Measurements from ENCODE around the gene MFSD2A.
A peak's percentile ranks its signal among the peaks of the same experiment; 100 is the strongest.

Gene MFSD2A

DNA sequence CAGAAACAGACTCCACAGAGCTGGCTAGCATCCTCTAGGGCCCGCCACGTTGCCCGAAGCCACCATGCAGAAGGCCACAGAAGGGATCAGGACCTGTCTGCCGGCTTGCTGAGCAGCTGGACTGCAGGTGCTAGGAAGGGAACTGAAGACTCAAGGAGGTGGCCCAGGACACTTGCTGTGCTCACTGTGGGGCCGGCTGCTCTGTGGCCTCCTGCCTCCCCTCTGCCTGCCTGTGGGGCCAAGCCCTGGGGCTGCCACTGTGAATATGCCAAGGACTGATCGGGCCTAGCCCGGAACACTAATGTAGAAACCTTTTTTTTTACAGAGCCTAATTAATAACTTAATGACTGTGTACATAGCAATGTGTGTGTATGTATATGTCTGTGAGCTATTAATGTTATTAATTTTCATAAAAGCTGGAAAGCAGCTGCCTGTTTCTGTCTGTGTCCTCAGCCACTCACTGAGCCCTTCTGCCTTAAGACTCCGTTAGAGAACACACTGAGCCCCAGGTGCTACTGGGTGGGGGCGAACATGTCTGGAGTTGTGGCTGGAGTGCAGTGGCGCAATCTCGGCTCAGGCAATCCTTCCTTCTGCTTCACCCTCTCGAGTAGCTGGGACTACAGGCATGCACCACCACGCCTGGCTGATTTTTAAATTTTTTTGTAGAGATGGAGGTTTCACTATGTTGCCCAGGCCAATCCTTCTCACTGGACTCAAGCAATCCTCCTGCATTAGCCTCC lies 14.8 kb downstream of the MFSD2A start:
- Histone ChIP-seq H3K4me3 (no peak overlapping the region), H3K36me3 (peaks cover 51 to 67% (median 62%) of the 10 kb centered on the region in 11 experiments), H3K9me3 (replicated peaks in 1 of 11) (no peaks in the 10 kb centered on the region), H3K4me2 (peak overlapping the region in 7 of 11 experiments; percentile 6 to 44 (median 25); a peak in 10 of 22 replicates), H3K9ac (0 out of 22 replicates have a peak overlapping the region, but pooled peaks of 1 of the 11 experiments have one; percentile 19), H3K4me1 (peaks cover 0 to 42% (median 14%) of the 10 kb centered on the region in 10 experiments; a peak in 16 of 20 replicates), H3K27me3 (no peaks in the 10 kb centered on the region), H4K20me1 (peaks cover 0 to 48% (median 0%) of the 10 kb centered on the region in 11 experiments; a peak in 7 of 22 replicates), H3K27ac (peak overlapping the region in 1 of 11 experiments; percentile 25; a peak in 2 of 22 replicates)
- TF ChIP-seq Cebpa-rat (IDR thresholded peaks at IDR 0.05) = no peak

DNA sequence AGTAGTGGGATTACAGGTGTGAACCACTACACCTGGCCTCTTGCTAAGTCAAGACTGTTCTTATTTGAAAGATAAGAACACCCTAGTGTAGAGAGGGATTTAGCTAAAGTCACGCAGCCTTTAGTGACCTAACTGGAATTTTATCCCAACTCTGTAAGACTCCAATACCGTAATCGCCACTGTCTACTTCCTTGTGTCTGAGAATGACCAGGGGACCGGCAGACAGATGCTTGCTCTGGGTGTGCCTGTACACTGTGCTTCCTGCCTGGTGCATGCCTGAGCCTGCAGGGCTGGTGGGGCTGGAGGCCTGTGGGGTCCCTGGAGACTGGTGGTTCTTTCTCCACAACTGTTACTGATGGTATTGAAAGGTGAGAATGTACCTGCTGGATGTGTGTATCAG lies 15.3 kb downstream of the MFSD2A start:
- Histone ChIP-seq H3K4me3 (no peak overlapping the region), H3K27ac (no peak overlapping the region; a peak in 2 of 22 replicates), H3K9me3 (replicated peaks in 1 of 11) (no peaks in the 10 kb centered on the region), H3K36me3 (peaks cover 47 to 61% (median 56%) of the 10 kb centered on the region in 11 experiments), H3K4me1 (peaks cover 0 to 37% (median 14%) of the 10 kb centered on the region in 10 experiments; a peak in 16 of 20 replicates), H4K20me1 (peaks cover 0 to 43% (median 0%) of the 10 kb centered on the region in 11 experiments; a peak in 4 of 22 replicates), H3K4me2 (peak overlapping the region in 7 of 11 experiments; percentile 6 to 44 (median 25); a peak in 9 of 22 replicates), H3K9ac (no peak overlapping the region), H3K27me3 (no peaks in the 10 kb centered on the region)
- no peak for TF ChIP-seq Cebpa-rat (IDR thresholded peaks at IDR 0.05)

DNA sequence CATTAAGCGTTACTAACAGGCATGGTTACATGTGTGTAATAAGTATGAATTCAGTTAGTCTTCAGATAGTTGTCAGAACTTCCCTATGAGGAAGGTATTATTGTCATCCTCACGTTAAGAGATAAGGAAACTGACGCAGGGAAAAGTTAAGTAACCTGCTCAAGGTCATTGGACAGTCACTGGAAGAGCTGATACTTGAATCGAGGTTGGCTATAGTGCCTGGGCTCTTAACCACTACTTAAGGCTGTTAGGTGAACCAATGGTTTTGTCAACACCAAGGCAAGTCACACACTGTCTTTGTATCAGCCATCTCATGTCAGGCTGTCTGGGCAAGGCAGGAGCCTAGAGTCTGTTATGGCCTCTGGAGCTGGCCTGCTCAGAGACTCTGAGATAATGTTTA lies 16.2 kb downstream of the MFSD2A start:
- Histone ChIP-seq H4K20me1 (peaks cover 0 to 37% (median 0%) of the 10 kb centered on the region in 11 experiments; a peak in 3 of 22 replicates), H3K4me3 (no peak overlapping the region), H3K36me3 (peaks cover 39 to 52% (median 48%) of the 10 kb centered on the region in 11 experiments), H3K27ac (no peak overlapping the region), H3K4me1 (peaks cover 0 to 36% (median 14%) of the 10 kb centered on the region in 10 experiments; a peak in 16 of 20 replicates), H3K9ac (no peak overlapping the region), H3K27me3 (no peaks in the 10 kb centered on the region), H3K4me2 (no peak overlapping the region), H3K9me3 (replicated peaks in 1 of 11) (no peaks in the 10 kb centered on the region)
- no peak for TF ChIP-seq Cebpa-rat (IDR thresholded peaks at IDR 0.05)

DNA sequence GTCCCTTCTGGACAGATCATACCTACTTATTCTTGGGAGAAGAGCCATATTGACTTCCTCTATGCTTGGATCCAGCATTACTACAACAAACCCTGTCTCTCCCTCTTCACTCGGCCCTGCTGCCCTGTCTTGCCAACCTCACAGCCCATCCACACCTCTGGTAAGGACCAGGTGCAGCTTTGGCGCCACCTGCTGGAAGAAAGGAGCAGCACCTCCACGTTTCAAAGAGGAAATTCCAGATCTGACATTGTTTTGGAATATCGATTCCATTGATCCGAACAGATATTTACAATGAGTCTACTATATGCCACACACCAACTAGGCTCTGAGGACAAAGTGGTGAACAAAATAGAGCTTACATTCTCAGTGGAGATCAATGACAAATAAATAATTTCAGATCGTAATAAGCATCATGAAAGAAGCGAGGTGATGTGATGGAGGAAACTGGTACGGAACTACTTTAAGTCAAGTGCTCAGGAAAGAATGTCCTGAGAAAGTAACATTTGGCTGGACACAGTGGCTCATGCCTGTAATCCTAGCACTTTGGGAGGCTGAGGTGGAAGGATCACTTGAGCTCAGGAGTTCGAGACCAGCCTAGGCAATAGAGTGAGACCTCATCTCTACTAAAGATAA lies 18.7 kb downstream of the MFSD2A start:
- Histone ChIP-seq H3K27ac (no peak overlapping the region), H3K4me1 (peaks cover 0 to 20% (median 13%) of the 10 kb centered on the region in 10 experiments; a peak in 15 of 20 replicates), H4K20me1 (peaks cover 0 to 17% (median 0%) of the 10 kb centered on the region in 11 experiments; a peak in 3 of 22 replicates), H3K36me3 (peaks cover 18 to 28% (median 23%) of the 10 kb centered on the region in 11 experiments), H3K4me2 (no peak overlapping the region), H3K9ac (no peak overlapping the region), H3K27me3 (no peaks in the 10 kb centered on the region; a peak in 1 of 22 replicates), H3K9me3 (replicated peaks in 1 of 11) (no peaks in the 10 kb centered on the region), H3K4me3 (no peak overlapping the region)
- TF ChIP-seq Cebpa-rat (IDR thresholded peaks at IDR 0.05) = no peak

DNA sequence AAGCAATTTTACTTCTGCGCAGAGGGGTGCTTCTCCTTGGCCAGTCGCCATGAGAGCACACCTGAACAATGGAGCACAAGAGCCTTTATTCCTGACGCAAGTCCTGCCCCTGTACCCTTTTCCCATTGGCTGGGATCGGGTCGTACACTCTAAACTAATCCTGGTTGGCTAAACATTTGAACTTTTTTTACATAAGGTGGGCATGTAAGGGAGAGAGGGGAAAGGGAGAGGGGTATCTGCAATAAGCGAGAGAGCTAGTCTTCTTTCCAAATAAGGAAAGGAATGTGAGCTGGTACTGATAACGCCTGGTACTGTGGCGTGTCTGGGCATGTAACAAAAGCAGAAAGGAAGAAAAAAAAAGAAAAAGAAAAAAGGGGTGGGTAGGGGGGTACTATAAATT lies 21.8 kb downstream of the MFSD2A start:
- Histone ChIP-seq H4K20me1 (no peaks in the 10 kb centered on the region), H3K4me1 (peaks cover 0 to 11% (median 0%) of the 10 kb centered on the region in 10 experiments; a peak in 6 of 20 replicates), H3K27ac (no peak overlapping the region), H3K4me2 (no peak overlapping the region), H3K4me3 (no peak overlapping the region), H3K27me3 (no peaks in the 10 kb centered on the region; a peak in 1 of 22 replicates), H3K36me3 (no peaks in the 10 kb centered on the region), H3K9ac (no peak overlapping the region), H3K9me3 (replicated peaks in 1 of 11) (no peaks in the 10 kb centered on the region)
- no peak for TF ChIP-seq Cebpa-rat (IDR thresholded peaks at IDR 0.05)

DNA sequence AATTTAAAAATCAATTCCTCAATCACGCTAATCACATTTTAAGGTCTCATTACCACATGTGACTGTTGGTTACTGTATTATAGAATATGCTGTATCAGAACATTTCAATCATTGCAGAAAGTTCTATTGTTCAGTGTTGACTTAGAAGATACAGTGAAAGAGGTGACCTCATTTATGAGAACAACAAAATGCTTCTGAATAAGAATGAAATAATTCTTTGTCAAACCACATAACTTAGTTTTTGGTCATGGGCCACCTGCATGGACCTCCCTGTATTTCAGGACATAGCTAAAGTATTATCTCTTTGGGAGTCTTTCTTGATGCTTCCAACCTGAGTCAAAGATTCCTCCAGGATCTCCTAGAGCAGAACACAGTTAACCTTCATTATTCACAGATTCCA lies 22.3 kb downstream of the MFSD2A start:
- TF ChIP-seq Cebpa-rat (IDR thresholded peaks at IDR 0.05) = no peak
- Histone ChIP-seq H3K36me3 (no peaks in the 10 kb centered on the region), H3K4me1 (peaks cover 0 to 11% (median 0%) of the 10 kb centered on the region in 10 experiments; a peak in 6 of 20 replicates), H3K27me3 (no peaks in the 10 kb centered on the region; a peak in 1 of 22 replicates), H3K9me3 (replicated peaks in 1 of 11) (no peaks in the 10 kb centered on the region), H3K27ac (no peak overlapping the region), H3K4me3 (no peak overlapping the region), H3K9ac (no peak overlapping the region), H4K20me1 (no peaks in the 10 kb centered on the region), H3K4me2 (no peak overlapping the region)

DNA sequence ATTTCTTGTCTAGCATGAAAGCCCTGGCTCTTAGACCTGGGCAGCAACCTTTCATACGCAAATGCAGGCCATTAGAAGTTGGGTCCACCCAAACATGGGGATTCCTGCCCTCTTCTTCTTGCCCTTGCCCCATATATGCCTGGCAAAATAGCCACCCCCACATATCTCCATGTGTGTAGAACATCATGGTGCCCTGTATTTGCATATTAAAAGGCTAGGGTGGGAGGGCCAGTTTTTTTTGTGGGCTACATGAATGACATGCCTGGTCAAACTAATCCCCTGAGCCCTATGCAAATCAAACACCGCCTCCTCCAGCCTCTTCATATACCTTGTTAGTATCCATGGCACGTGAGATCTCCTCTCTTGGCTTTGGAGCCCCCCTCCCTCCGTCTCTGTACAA lies 24.7 kb downstream of the MFSD2A start:
- Histone ChIP-seq H3K27me3 (no peaks in the 10 kb centered on the region; a peak in 1 of 22 replicates), H3K4me1 (peaks cover 0 to 11% (median 0%) of the 10 kb centered on the region in 10 experiments; a peak in 6 of 20 replicates), H3K36me3 (no peaks in the 10 kb centered on the region), H4K20me1 (no peaks in the 10 kb centered on the region), H3K27ac (no peak overlapping the region), H3K4me2 (no peak overlapping the region), H3K4me3 (no peak overlapping the region), H3K9me3 (replicated peaks in 1 of 11) (no peaks in the 10 kb centered on the region), H3K9ac (no peak overlapping the region)
- no peak for TF ChIP-seq Cebpa-rat (IDR thresholded peaks at IDR 0.05)

DNA sequence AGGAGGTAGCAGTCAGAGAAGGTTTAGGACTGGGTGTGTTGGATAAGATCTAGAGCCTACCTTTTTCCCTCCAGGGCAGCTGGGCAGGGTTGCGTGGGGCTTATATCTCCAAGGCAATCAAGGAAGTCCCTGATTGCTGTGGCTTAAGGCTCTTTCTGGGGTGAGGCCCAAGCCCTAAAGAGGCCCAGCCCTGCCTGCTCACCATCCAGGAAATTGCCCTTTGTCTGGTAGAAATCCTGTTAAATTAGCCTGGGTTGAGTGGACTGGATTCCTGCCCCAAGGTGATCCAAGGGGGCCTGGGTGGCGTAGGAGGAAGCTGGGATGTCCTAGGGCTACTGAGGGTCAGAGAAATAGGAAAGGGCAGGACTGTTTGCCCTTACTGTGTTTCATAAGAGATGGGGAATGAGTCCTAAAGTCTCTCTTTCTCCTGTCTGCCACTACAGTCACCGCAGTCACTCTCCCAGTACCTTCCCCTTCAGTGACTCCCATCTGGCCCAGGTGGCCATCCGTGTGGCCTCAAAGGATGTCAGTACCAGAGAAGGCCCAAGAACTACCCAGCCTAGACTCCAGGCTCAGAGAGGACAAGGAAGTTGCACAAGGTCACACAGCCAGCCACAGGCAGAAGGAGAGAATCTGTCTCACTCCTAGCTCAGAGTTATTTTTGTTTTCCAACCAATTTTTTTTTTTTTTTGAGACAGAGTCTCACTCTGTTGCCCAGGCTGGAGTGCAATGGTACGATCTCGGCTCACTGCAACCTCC lies 25.8 kb downstream of the MFSD2A start:
- Histone ChIP-seq H3K4me2 (peak overlapping the region in 3 of 11 experiments; percentile 2 to 46 (median 11); a peak in 5 of 22 replicates), H3K4me1 (peaks cover 0 to 11% (median 0%) of the 10 kb centered on the region in 10 experiments; a peak in 6 of 20 replicates), H3K9ac (no peak overlapping the region), H3K36me3 (no peaks in the 10 kb centered on the region), H3K4me3 (no peak overlapping the region), H3K9me3 (replicated peaks in 1 of 11) (no peaks in the 10 kb centered on the region), H4K20me1 (no peaks in the 10 kb centered on the region), H3K27me3 (no peaks in the 10 kb centered on the region; a peak in 1 of 22 replicates), H3K27ac (peak overlapping the region in 2 of 11 experiments; percentile 28 to 31; a peak in 4 of 22 replicates)
- no peak for TF ChIP-seq Cebpa-rat (IDR thresholded peaks at IDR 0.05)

Measured in BLaER1 treated with 17β-estradiol and CSF1 and Interleukin-3, amounts not matched to agents 10 nM and 100 nM (cell line).